ENCODE results near the gene CALY. TPM values are rescaled to one million over a fixed set of nuclear protein-coding genes. Genes with fewer than 3 reads are reported as not detected.

Gene CALY
- total RNA-seq: not detected in 2 replicates

GRCh38 chr10:133336577-133337369, at the start of gene CALY:
TSS of gene CALY (minus strand) at chr10:133336896. CDS start at chr10:133328989, 7,907 bp downstream.

GRCh38 chr10:133379152-133379800, 42.6 kb upstream of the CALY start, which contains the start of gene PAOX:
TSS of gene PAOX (plus strand) at chr10:133379262. CDS start at chr10:133379317, 55 bp downstream.

GRCh38 chr10:133373174-133374090, 36.7 kb upstream of the CALY start, which contains the start of gene ECHS1:
TSS of gene ECHS1 (minus strand) at chr10:133373354. CDS start at chr10:133373333, 21 bp downstream.

GRCh38 chr10:133357285-133358161, 20.8 kb upstream of the CALY start, which contains the start of gene FUOM:
TSS of gene FUOM (minus strand) at chr10:133358019. CDS start at chr10:133358007, 12 bp downstream.

GRCh38 chr10:133308421-133309099, 28.1 kb downstream of the CALY start, which contains the start of the genes TUBGCP2 and ZNF511:
TSS of gene TUBGCP2 (minus strand) at chr10:133308872. CDS start at chr10:133302941, 5,931 bp downstream.
TSS of gene ZNF511 (plus strand) at chr10:133308914. CDS start at chr10:133308944, 30 bp downstream.

GRCh38 chr10:133276435-133277201, 60.1 kb downstream of the CALY start, which contains the start of gene ADAM8:
TSS of gene ADAM8 (minus strand) at chr10:133276868. CDS start at chr10:133276817, 51 bp downstream.

Other genes starting within 250 kb of the CALY start
- gene ADGRA1, start 249.0 kb downstream of the CALY start, total RNA-seq: not detected in 2 replicates
- gene KNDC1, start 176.7 kb downstream of the CALY start, total RNA-seq: 0.19 and 0.85 TPM in 2 replicates
- not detected in 2 replicates for gene UTF1, start 106.7 kb downstream of the CALY start, total RNA-seq
- gene VENTX, start 99.0 kb downstream of the CALY start, total RNA-seq: not detected in 2 replicates
- gene ADAM8, start 60.0 kb downstream of the CALY start, total RNA-seq: 0.85 and 1.3 TPM in 2 replicates
- 39.2 and 83.8 TPM in 2 replicates for gene TUBGCP2, start 28.0 kb downstream of the CALY start, total RNA-seq
- gene ZNF511, start 28.0 kb downstream of the CALY start, total RNA-seq: 13.2 and 38.5 TPM in 2 replicates
- gene PRAP1, start 10.5 kb upstream of the CALY start, total RNA-seq: not detected in 2 replicates
- 10.7 and 15.5 TPM in 2 replicates for gene FUOM, start 21.1 kb upstream of the CALY start, total RNA-seq
- gene ECHS1, start 36.5 kb upstream of the CALY start, total RNA-seq: 62.6 and 88.2 TPM in 2 replicates
- 4.8 and 6.2 TPM in 2 replicates for gene PAOX, start 42.4 kb upstream of the CALY start, total RNA-seq
- gene MTG1, start 57.3 kb upstream of the CALY start, total RNA-seq: 20.9 and 34.5 TPM in 2 replicates
- 0.28 and 0.38 TPM in 2 replicates for gene SPRN, start 87.7 kb upstream of the CALY start, total RNA-seq
- gene SCART1, start 117.0 kb upstream of the CALY start, total RNA-seq: 0.77 and 1.1 TPM in 2 replicates
- 0.19 and 0.28 TPM in 2 replicates for gene CYP2E1, start 190.5 kb upstream of the CALY start, total RNA-seq
- 0.19 TPM in 1 of 2 replicates, not detected in the other for gene SYCE1, start 228.7 kb upstream of the CALY start, total RNA-seq

All from regular cardiac myocyte (primary cell).